ENCODE data around the gene FAR2.

Gene FAR2

DNA sequence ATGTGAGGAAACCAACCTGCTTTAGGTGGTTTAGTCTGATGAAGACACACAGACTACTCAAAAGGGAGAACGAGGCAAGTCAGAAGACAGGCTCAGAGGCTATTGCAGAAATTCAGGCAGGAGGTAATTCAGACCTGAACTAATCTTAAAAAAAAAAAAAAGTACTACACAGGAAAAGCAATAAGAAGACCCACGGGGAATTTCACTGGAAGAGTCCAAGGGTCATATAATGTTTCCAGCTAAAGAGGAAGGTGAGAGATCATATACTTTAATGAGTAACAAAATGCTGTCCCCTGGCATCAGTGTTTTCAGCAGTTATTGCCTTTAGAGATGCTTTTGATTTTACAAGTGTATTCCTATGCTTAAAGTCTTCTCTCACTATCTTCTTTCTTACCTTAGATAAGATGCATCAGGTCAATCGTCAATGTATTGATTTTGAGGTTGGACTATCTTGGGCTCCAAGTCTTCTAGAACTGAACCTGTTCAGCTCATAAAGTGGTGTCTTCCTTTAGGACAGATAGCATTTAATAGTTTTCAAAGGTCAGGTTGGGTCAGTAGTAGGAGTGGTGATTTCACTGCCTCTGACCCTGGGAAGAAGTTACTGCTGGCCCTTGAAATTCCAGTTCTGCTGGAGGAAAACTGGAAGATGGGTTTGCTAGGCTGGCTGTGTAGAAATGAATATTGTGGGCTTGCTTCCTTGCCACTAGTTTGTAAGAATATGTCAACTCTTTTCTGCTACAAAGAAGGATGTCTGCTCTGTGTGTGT is 60.0 kb downstream of the FAR2 start:
- no peak for FAIRE-seq

DNA sequence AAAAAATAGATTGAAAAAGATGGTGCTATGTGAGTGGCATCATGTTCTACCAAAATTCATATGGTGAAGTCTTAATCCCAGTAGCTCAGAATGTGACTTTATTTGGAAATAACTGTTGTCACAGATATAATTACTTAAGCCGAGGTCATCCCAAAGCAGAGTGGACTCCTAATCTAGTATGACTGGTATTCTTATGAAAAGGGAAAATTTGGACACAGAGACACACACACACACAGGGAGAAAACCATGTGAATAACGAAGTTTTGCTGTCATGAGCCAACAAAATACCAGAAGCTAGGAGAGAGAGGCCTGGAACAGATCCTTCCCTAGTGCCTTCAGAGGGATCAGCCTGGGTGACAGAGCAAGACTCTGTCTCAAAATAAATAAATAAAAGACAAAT is 62.6 kb downstream of the FAR2 start:
- no peak for FAIRE-seq

DNA sequence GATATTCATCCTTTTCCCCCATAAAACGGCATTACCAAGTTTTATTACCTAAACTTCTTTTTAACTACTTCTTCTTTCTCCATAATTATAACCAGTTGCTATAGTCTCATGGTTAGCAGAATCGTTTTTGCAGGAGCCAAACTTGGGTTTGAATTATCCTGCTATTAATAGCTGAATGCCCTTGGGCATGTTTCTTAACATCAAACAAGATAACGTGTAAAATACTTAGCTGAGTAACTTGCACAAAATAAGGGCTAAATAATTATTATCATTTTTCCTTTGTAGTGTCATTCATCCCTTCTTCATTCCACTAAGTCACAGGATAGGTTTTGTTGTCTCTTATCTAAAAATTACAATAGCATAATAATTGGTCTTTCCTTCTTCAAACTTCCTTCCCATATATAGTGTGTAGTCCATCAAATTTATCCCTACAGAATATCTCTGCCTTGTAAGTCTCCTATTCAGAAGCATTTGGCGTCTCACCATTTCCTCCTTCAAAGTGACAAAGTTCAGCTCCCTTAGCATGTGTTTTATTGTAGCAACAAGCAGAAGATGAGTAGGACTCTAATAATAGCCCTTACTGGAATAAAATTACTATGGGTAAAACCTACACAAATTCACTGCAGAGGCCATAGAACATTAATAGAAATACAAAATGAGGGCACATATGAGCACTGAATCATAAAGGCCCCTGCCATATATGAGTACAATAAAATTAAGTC is 63.8 kb downstream of the FAR2 start:
- FAIRE-seq, result no peak

DNA sequence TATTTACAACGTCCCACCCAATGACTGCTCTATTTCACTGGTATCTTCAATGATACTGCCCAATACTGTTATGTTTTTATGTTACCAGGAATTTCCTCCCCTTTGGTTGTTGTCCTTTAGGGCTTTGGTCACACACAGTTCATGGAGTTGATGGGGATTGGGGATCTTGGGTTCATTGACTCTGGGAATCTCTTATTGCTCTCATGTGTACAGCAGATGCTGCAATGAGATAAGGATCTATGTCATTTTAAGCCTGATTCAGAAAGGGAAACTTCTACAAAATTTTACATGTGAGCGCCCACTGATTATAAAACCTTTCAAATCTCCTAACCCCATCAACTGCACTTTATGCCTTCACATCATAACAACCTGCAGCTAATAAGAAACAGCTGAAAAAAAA is 67.2 kb downstream of the FAR2 start:
- no peak for FAIRE-seq

DNA sequence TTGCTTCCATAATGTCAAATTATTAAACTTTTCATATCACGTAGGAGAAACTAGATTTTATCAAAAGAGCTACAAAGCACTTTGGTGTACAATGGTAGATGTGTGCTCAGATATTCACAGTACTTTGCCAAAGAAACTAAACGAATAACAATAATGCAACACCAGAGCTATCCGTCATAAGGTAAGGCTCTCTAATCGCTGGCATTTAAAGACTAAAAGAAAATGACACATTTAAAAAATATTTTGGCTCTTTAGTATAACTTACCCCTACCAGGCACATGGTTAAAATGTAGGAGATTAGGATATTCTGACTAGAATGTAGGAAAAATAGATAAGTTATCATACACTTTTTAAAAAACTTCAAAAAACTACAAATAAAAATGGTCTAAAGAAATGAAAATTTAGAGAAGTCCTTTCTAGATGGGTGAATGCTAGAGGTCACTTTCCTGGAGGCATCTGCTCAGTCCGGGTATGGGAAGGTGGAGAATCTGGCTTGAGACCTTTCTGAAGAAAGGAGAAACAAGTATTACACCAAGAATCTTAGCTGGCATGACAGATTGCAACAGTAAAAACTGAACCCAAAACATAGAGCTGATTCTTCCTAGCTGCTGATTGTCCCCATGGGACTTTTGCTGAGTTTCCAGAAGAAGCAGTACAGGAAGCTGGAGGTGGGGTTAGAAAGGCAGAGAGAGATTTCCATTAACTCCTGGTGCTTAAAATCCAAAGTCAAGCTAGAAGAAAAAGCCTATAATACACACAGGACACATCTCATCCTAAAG is 67.9 kb downstream of the FAR2 start:
- FAIRE-seq, result no peak

DNA sequence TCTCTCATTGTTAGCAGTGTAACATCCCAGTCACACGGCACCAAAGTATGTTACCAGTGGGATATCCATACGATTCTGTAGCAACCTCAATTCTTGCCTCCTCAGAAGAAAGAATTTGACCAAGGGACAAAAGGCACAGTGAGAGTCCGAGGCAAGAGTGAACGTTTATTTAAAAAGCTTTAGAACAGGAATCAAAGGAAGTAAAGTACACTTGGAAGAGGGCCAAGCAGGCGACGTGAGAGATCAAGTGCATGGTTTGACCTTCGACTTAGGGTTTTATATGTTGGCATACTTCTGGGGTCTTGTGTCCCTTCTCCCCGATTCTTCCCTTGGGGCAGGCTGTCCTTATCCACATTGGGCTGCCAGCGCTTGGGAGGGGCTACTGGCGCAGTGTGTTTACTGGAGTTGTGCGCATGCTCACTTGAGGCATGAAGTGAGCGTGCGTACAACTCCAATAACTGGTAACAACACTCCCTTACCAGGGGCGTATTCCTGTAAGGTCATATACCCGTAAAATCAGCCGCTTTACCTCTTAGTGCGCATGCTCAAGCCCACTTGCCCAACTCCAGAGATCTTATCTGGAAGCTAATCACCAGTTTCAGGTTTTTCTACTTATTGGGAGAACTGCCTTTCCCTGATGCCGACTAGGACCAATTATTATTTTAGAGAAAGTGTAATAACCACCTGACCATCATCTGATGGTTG is 71.7 kb downstream of the FAR2 start:
- no peak for FAIRE-seq

DNA sequence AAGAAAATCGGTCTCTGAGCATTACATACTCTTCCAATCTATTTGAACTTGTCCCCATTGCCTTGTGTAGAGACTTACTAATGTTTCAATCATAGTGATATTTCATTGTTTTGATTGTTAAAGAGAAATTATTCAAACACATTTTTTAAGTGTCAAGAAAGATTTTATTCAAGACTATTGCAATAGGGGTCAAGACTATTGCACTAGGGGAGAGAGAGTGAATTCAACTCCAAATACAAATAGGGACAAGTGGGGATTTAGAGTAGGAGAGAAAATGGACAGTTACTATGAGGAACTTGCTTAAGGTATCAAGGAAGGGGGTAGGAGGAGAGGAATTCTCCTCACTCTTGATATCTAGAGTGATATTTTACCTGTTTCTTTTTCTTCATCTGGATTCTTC is 73.1 kb downstream of the FAR2 start:
- no peak for FAIRE-seq

DNA sequence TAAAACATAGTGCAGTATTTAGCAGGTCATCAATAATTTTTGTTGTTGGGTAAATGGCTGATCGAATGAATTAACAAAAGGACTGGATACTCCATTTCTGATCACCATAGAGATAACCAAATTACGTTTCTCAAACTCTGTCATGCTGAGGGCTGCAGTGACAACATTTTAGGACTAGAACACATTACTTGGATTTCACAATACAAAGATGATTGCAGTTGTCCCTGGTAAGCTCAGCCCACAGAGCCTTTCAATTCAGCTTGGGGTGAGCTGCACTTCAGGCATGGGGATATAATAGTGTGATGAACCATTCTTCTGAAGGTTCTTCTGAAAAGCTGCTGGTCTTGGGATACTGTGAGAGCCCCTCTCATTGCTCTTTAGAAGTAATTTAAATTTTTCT is 74.3 kb downstream of the FAR2 start:
- FAIRE-seq, result no peak

DNA sequence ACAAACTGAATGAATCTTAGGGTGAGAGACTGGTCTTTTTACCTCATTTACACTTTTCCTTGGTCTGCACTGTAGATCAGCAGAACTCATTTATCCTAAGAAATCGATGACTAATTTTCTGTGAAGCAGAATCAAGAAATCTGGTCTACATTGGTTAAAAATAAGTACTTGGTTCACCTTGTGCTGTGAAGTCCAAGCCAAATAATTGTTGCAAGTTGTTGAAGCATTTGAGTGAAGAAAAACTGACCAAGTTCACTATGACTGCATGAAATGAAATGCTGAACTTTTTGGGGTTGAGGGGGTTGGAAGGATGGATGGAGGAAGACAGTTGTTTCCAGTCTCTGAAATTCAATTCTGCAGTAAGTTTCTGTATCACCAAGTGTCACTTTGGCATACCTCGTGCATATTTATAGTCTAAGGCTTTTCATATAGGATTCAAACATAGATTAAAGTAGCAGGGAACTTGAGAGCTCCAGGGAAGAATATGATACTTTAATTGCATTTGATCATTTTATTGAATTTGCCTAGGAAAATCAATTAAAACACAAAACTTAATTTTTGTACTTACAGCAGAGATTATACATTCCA is 75.0 kb downstream of the FAR2 start:
- no peak for FAIRE-seq

DNA sequence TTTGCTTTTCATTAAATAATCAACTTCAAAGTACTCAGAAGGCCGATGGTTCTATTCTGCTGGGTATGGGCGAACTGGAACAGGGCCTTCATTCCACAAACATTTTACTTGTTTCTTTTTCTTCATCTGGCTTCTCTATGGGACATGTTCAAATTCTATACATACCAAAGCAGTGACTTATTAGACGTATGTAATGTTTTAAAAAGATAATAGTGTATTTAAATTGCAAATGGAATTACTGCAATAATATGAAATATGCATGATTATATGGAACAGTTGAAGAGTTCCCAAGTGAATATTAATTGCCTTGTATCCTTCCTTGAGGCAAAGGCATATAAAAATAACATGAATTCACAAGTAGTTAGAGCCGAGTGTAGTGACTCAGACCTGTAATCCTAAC is 75.5 kb downstream of the FAR2 start:
- FAIRE-seq, result no peak

DNA sequence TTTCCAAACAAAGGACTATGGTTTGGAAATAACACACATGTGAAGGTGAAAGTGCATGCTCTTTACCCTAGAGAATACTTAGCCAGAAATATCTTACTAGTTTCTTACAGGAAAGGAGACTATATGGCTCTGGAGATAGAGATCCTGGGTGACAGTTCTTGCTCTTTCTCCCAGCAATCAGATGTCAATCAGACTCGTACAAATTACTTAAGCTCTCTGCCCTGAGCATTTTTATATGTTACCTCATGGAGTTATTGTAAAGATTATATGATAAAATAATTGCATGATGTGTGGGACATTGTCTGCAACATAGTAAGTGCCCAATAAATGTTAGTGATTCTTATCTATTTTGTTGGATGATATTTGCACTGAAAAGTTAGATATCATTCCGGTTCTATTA is 76.8 kb downstream of the FAR2 start:
- no peak for FAIRE-seq

DNA sequence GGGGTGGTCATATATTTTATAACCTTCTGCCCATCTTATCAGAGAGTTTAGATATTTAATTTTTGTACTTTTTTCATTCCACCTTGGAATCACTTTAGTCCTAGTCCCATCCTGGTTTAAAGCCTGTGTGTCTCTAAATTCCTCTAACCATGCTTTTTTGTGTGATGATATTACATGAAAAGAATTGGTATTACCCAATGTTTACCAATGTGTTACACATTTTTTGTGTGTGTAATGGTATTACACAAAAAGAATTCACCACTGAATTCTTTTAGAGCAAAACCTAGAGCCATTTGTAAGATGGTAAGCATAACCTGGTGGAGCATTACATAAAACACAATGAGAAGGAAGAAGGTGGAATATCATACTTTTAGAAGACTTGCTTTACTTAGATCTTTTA is 77.5 kb downstream of the FAR2 start:
- FAIRE-seq, result no peak

DNA sequence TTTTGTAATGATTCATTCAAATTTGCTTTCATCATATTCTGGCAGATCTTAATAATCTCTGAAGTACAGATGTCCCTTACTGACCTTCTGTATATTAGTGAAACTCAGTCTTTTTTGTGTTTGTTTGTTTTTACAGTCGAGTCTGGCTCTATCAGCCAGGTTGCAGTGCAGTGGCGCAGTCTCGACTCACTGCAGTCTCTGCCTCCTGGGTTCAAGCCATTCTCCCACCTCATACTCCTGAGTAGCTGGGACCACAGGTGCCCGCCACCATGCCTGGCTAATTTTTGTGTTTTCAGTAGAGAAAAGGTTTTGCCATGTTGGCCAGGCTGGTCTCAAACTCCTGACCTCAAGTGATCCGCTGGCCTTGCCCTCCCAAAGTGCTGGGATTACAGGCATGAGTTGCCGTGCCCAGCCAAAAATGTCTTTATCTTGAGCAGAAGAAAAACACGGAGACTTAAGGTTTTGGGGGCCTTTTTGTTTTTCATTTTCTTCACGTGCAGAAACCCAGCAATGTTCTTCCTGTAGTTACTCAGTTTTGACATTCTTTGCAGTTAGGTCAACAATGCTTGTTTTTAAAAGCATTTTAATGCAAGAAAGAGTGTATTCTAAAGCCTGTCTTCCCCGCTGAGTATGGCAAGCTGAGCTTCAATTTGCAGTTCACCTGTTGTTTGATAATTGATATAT is 79.5 kb downstream of the FAR2 start:
- no peak for FAIRE-seq

DNA sequence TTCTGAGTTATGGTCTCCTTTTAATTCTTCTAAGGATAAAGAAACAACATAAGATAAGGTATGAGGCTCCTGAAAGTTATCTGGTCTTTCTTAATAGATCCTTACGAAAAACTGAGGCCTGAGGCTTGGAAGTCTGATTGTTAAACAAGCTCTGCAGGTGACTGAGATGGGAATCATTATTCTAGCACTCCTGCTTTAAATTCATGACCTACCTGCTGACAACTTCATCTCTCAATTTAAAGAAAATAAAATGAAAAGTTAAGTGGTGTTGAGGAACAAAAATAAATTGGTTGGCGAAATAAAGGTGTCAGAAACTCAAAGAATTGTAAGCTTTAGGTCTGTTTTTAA is 80.1 kb downstream of the FAR2 start:
- no peak for FAIRE-seq

DNA sequence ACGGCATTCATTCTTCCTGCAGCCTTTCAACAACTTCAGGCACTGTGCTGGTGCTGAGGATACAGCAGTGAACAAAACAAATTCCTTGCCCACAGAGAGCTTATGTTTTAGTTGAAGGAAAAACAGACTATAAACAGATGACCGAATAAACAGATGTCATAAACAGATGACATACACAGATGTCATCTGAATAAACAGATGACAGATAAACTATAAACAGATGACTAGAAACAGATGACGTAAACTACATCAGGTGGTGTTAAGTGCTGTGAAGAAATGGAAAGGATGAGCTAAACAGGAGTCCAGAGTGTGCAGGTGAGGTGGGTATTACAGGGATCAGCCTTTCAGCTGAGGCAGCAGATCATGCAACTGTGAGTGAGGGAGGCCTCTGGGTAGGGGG is 80.9 kb downstream of the FAR2 start:
- FAIRE-seq, result no peak

DNA sequence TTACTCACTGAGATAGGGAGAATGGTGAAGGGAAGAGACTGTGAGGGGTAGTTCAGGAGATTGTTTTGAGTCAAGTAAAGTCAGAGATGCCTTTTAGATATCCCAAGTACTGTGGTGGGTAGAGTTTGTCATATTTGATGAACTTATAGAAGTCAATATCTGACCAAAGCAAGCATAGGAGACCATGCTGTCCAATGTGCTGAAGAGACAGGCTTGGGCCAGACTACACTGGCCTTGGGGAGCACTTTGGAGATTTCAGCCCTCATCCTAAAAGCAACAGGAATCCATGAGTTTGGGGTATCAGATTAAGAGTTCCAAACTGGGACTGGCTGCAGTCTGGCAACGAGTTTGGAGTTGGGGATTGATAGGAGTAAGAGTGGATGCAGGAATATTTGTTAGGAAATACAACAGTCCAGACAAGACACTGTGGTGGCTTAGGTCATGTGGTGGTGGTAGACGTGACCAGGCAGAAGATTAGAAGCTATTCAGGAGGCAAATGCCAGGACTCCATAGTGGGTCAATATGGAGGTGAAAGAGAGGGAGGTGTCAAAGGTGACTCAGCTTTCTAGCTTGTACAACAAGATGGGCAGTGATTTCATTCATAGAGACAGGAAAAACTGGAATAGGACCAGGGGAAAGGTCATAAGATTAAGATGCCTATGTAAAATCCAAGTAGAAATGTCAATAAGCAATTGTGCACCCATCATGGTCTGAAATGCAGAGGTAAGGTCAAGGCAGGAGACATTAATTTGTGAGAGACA is 81.9 kb downstream of the FAR2 start:
- no peak for FAIRE-seq

DNA sequence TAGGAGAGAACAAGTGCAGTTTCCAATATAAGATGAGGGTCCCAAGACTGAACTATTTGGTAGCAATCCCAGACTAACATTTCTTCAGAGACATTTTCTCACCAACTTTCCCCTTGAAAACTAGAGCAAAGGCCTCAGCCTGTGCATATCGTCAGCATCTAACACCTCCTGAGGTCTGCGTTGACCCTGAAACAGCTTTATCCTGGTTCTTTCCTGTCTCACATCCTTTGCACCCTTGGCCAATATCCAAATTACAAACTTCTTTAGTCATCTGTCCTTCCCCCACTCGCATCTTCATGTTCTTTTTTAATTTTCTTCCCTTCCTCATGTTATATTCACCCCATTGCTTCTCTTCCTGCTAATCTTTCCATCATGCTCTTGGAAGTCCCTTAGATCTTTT is 83.0 kb downstream of the FAR2 start:
- no peak for FAIRE-seq

DNA sequence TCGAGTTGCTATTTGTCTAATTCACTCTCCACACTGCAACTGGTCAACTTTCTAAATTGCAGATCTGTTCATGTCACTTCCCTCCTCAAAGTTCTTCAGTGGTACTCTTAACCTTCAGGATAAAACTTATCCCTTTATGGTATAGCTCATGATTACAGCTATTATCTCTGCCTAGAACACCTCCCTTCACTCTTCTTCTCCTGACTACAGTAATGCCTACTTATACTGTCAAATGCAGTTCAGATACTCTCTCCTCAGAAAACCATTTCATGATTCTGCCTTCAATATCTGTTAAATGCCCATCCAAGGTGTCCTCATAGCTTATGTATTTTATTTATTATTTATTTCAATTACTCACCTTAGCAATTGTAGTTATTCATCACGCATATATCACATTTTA is 85.5 kb downstream of the FAR2 start:
- no peak for FAIRE-seq

DNA sequence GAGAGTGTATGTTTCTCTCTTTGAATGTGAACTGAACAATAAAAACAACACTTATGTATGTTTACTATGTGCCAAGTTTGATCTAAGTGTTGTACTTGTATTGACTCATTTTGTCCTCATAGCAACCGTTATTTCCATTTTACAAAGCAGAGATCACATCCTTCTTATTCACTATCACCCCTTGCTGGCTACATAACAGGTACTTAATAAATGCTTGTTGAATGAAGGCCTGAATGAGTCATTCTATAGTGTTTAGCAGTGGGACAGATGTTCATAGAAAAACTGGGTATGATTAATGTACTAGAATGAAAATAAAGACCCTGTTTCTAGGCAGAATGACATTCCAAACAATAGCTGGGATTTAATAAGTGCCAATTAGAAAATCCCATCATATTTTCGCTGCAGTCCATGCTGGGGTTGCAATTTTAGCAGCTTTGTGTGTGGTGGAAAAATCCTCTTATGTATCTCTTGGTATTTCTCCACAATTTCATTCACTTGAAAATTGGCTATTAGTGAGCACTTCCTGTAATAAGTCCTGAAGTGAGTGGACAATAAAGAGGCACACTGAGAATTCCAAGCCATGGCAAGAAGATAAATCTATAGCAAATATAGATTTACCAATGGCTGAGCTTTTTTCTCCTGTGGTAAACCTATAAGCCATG is 86.0 kb downstream of the FAR2 start:
- no peak for FAIRE-seq

DNA sequence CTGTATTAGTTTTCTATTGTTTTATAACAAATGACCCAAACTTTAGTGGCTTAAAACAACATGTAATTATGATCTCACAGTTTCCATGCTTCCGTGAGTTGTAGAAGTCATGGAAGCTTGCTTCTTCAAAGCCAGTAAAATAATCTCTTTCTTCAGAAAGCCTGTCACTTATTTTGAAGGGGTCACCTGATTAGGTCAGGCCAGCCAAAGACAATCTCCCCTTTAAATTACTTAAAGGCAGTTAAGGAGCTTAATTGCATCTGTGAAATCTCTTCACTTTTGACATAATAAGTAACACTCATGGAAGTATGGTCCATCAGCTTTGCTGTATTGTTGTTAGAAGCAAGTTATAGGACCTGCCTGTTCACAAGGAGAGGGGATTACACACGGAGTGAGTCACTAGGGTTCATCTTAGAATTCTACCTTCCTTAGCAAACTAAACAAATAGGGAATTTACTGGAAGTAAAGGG is 89.8 kb downstream of the FAR2 start:
- FAIRE-seq, result no peak

DNA sequence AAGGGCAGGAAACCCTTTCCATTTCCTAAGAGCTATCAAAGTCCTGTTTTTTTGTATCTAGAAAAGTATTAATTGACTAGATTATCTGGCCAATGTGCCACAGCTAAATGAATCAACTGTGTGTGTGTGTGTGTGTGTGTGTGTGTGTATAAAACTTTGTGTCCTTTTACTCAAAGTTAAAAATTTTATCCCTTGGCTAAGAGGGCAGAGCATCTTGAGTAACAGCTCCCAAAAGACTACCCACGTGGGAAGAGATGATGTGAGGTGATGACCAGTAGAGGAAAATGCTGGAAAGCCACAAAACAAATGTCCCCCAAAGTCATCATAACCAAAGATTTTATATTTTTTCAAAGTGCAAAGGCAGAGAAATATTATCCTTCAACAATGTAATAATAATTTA is 90.3 kb downstream of the FAR2 start:
- FAIRE-seq, result no peak

Data from islet of Langerhans (tissue), 1 donor.